ENCODE data around the gene RPL6. TPM values are rescaled to one million over a fixed set of nuclear protein-coding genes. Genes with fewer than 3 reads are reported as not detected.

RPL6 gene
- polyA plus RNA-seq, 1 donor from 2014 or later, result 1,647 TPM

DNA sequence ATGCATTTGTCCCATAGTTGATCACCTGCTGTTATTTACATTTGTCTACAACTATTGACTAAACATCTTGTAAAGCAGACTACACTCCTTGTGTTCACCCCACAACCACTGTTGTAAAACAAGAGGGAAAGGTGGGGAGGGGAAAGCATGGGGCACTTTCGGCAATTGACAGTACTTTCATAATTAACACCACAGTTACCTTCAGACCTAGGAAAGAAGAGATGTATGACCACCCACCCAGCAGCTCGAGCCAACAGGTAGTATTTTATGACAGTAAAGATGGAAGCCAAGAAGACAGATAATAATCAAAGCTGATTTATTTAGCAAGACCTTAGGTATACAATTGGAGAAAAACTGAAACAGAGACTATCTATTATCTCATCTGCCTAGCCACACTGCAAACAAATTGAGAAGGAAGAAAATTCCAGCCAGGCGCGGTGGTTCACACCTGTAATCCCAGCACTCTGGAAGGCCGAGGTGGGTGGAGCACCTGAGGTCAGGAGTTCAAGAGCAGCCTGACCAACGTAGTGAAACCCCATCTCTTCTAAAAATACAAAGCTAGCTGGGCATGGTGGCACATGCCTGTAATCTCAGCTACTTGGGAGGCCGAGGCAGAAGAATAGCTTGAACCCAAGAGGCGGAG is 38.4 kb downstream of the RPL6 start:
- no peaks in the 10 kb centered on the region for H3K9me2 ChIP-seq (ENCODE audit: insufficient read depth, low read length)
- no peak overlapping the region for H2AFZ ChIP-seq (ENCODE audit: low read depth, low read length)
- no peak overlapping the region for H3K4me3 ChIP-seq (ENCODE audit: low read length)
- no peak for TF ChIP-seq RAD21 (conservative IDR thresholded peaks at IDR 0.05)
- no peak for TF ChIP-seq TAF1 (IDR thresholded peaks at IDR 0.05; ENCODE audit: low read depth)
- no peak for TF ChIP-seq POLR2AphosphoS5 (IDR thresholded peaks at IDR 0.05)
- TF ChIP-seq EZH2 (IDR thresholded peaks at IDR 0.05; ENCODE audit: borderline replicate concordance, insufficient read depth, low read length, poor library complexity, severe bottlenecking), result no peak
- TF ChIP-seq, protein P1, sequence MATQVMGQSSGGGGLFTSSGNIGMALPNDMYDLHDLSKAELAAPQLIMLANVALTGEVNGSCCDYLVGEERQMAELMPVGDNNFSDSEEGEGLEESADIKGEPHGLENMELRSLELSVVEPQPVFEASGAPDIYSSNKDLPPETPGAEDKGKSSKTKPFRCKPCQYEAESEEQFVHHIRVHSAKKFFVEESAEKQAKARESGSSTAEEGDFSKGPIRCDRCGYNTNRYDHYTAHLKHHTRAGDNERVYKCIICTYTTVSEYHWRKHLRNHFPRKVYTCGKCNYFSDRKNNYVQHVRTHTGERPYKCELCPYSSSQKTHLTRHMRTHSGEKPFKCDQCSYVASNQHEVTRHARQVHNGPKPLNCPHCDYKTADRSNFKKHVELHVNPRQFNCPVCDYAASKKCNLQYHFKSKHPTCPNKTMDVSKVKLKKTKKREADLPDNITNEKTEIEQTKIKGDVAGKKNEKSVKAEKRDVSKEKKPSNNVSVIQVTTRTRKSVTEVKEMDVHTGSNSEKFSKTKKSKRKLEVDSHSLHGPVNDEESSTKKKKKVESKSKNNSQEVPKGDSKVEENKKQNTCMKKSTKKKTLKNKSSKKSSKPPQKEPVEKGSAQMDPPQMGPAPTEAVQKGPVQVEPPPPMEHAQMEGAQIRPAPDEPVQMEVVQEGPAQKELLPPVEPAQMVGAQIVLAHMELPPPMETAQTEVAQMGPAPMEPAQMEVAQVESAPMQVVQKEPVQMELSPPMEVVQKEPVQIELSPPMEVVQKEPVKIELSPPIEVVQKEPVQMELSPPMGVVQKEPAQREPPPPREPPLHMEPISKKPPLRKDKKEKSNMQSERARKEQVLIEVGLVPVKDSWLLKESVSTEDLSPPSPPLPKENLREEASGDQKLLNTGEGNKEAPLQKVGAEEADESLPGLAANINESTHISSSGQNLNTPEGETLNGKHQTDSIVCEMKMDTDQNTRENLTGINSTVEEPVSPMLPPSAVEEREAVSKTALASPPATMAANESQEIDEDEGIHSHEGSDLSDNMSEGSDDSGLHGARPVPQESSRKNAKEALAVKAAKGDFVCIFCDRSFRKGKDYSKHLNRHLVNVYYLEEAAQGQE (IDR thresholded peaks at IDR 0.05; ENCODE audit: borderline replicate concordance), result no peak
- TF ChIP-seq, protein P2, sequence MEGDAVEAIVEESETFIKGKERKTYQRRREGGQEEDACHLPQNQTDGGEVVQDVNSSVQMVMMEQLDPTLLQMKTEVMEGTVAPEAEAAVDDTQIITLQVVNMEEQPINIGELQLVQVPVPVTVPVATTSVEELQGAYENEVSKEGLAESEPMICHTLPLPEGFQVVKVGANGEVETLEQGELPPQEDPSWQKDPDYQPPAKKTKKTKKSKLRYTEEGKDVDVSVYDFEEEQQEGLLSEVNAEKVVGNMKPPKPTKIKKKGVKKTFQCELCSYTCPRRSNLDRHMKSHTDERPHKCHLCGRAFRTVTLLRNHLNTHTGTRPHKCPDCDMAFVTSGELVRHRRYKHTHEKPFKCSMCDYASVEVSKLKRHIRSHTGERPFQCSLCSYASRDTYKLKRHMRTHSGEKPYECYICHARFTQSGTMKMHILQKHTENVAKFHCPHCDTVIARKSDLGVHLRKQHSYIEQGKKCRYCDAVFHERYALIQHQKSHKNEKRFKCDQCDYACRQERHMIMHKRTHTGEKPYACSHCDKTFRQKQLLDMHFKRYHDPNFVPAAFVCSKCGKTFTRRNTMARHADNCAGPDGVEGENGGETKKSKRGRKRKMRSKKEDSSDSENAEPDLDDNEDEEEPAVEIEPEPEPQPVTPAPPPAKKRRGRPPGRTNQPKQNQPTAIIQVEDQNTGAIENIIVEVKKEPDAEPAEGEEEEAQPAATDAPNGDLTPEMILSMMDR (IDR thresholded peaks at IDR 0.05; ENCODE audit: poor library complexity, severe bottlenecking), result no peak
- no peak for TF ChIP-seq EP300 (conservative IDR thresholded peaks at IDR 0.05; ENCODE audit: poor library complexity, severe bottlenecking)
- TF ChIP-seq SMC3 (conservative IDR thresholded peaks at IDR 0.05; ENCODE audit: poor library complexity), result no peak
- TF ChIP-seq MXI1 (conservative IDR thresholded peaks at IDR 0.05; ENCODE audit: poor library complexity, severe bottlenecking), result no peak
- H3K79me2 ChIP-seq (replicated peaks; ENCODE audit: insufficient read depth, low read length), result peaks cover 79% of the 10 kb centered on the region
- H3K27me3 ChIP-seq (ENCODE audit: insufficient read depth, low read depth, low read length), result no peaks in the 10 kb centered on the region
- H3K9me3 ChIP-seq (ENCODE audit: low read length), result no peaks in the 10 kb centered on the region
- H3K27ac ChIP-seq (ENCODE audit: low read length), result no peak overlapping the region
- no peak overlapping the region for H3K4me2 ChIP-seq (ENCODE audit: low read length)
- H4K20me1 ChIP-seq (ENCODE audit: insufficient read depth), result no peaks in the 10 kb centered on the region
- no peaks in the 10 kb centered on the region for H3K36me3 ChIP-seq (ENCODE audit: insufficient read depth, low read length)
- no peaks in the 10 kb centered on the region for H3F3A ChIP-seq (ENCODE audit: insufficient read depth, low read length, poor library complexity, severe bottlenecking)
- H3K9ac ChIP-seq (ENCODE audit: low read length), result no peak overlapping the region

DNA sequence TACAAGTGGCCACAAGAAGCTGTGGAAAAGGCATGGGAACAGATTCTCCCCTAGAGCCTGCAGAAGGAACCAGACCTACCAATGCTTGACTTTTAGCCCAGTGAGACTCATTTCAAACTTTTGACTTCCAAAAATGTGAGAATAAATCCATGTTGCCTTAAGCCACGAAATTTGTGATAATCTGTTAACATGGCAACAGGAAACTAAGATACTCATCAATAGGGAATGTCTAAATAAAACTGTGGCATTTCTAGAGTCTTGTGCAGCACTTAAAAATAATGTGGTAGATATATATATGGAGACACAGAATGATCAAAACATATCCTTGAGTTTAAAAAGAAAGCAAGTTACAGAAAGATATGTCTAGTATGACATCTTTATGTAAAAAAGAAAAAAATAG is 39.2 kb downstream of the RPL6 start:
- TF ChIP-seq SMC3 (conservative IDR thresholded peaks at IDR 0.05; ENCODE audit: poor library complexity), result no peak
- Histone ChIP-seq H3K9me3 (ENCODE audit: low read length) (no peaks in the 10 kb centered on the region), H3K27ac (ENCODE audit: low read length) (no peak overlapping the region), H2AFZ (ENCODE audit: low read depth, low read length) (no peak overlapping the region), H3K9ac (ENCODE audit: low read length) (no peak overlapping the region), H4K20me1 (ENCODE audit: insufficient read depth) (no peaks in the 10 kb centered on the region), H3K36me3 (ENCODE audit: insufficient read depth, low read length) (no peaks in the 10 kb centered on the region), H3F3A (ENCODE audit: insufficient read depth, low read length, poor library complexity, severe bottlenecking) (no peaks in the 10 kb centered on the region), H3K4me3 (ENCODE audit: low read length) (no peak overlapping the region), H3K79me2 (replicated peaks; ENCODE audit: insufficient read depth, low read length) (peaks cover 79% of the 10 kb centered on the region), H3K9me2 (ENCODE audit: insufficient read depth, low read length) (no peaks in the 10 kb centered on the region), H3K27me3 (ENCODE audit: insufficient read depth, low read depth, low read length) (no peaks in the 10 kb centered on the region), H3K4me2 (ENCODE audit: low read length) (no peak overlapping the region)

Measured in neural cell (in vitro differentiated cells).